AG04450 (cell line): ENCODE measurements around the gene LACRT. TPM values are rescaled to one million over a fixed set of nuclear protein-coding genes. Genes with fewer than 3 reads are reported as not detected.

ENCODE experiments used
- CTCF ChIA-PET: fragments of 300-600, 350-600 bp; formaldehyde crosslinking; extraction: SDS; loops from one replicate; lab custom pipeline; 2022; ENCODE audit warnings: antibody characterized with exemption, inconsistent platforms; lab: Charles Lee
- POLR2A ChIA-PET: fragments of 350-600 bp; formaldehyde crosslinking; extraction: SDS; loops from one replicate; lab custom pipeline; 2021; ENCODE audit warnings: antibody characterized with exemption, inconsistent platforms; lab: Yijun Ruan, JAX
- DNase-seq: peaks from one replicate; pipeline ENCODE4 v3.0.0-alpha.2; 2011; ENCODE audit warnings: low read depth, low spot score
- H3K27ac ChIP-seq: one replicate; pipeline ENCODE4 v1.5.1; 2012; ENCODE audit warnings: low read depth, low read length, control low read depth
- H3K27me3 ChIP-seq: one replicate; pipeline ENCODE4 v1.6.0; 2012; ENCODE audit warnings: low read length; ENCODE audit not compliant: control insufficient read depth, insufficient read depth
- H3K4me3 ChIP-seq: 2 replicates; pipeline ENCODE4 v1.5.1; 2011; ENCODE audit warnings: mild to moderate bottlenecking, low read depth, low read length, control low read depth
- H3K9me3 ChIP-seq: 2 replicates; pipeline ENCODE4 v1.5.1; 2012; ENCODE audit warnings: low read length; ENCODE audit not compliant: control insufficient read depth, insufficient read depth
- CTCF ChIP-seq: IDR thresholded peaks from 2 replicates; pipeline ENCODE4 v1.5.1; 2011; ENCODE audit warnings: low read depth, low read length, control low read depth, inconsistent platforms
- polyA plus RNA-seq: library from polyadenylated mRNA; depleted of rRNA; stranded (reverse); fragments of >200 nt; gene quantifications from 2 replicates; pipeline ENCODE4 v1.2.3, GENCODE V29; 2011

Gene LACRT
- polyA plus RNA-seq, 1 experiment, result not detected

DNA sequence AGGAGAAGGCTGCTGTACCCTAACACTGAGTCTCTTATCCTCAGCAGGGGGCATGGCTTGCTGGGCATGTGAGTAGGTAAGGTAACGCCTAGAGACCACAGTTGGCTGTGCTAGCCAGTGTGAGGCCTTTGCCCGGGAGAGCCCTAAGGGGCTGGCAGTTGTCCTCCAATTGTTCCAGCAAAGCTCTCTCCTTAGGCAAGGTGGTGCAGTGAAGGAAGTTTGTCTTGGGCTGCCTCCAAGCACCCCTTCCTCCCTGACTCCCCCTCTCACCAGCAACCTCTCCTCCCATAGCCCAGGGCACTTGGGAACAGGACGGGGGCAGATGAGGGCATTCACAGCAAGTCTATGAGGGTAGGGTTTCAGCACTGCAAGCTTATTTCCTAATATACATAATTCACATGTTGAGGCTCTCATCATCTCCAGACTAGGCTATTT lies 23.0 kb downstream of the LACRT start:
- ChIA-PET CTCF (no interaction called here), POLR2A (no interaction called here)
- H3K27ac ChIP-seq, result no peak overlapping the region

DNA sequence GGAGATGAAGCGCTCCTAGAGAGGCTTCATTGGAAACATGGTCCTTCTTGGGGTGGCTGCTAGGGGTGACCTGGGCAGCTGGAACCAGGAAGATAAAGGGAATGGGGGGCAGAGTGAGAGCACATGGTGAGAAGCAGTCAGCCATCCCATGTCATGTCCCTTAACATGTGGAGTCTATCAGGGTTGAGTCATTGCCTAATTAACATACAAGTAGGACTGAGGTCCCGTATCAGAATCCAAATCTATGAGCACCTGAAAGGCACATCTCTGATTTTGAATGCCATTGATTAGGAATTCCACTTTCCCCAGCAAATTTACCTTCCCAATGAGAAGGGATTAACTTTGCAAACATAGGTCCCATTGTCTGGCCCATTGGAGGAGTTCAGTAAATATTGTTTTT lies 25.9 kb downstream of the LACRT start:
- Histone ChIP-seq H3K9me3 (no peaks in the 10 kb centered on the region), H3K27me3 (peaks cover 3% of the 10 kb centered on the region), H3K4me3 (no peak overlapping the region), H3K27ac (no peak overlapping the region)
- no peak for TF ChIP-seq CTCF
- no peak for DNase-seq
- ChIA-PET CTCF (interaction anchor here (0.9 kb wide), 1 partner anchor 12 kb away, joined by 3 read pairs; no protein-coding TSS in a partner anchor), POLR2A (no interaction called here)

More for the DNA sequence above, 23.0 kb downstream of the LACRT start:
- Histone ChIP-seq H3K4me3 (no peak overlapping the region), H3K9me3 (no peaks in the 10 kb centered on the region), H3K27me3 (peaks cover 6% of the 10 kb centered on the region)
- TF ChIP-seq CTCF, result no peak
- DNase-seq, result no peak

DNA sequence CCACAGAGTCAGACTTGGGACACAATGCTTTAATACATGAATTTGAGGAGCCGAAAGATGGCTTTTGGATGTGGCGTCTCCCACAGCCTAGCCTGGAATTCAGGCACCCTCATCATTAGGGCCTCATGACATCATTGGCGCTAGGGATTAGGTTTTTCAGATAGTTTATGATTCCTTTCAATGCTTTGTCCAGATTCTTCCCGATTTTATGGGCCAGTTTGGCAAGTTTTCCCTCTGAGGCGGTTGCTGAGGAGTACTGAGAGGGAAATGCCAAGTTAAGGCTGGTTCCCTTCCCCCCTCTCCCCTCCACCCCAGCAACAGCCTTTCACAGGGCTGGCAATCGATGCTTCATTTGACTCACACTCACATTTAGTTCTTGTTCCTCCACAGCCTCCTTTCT lies 26.5 kb downstream of the LACRT start:
- TF ChIP-seq CTCF, result no peak
- ChIA-PET CTCF (no interaction called here), POLR2A (no interaction called here)
- Histone ChIP-seq H3K4me3 (no peak overlapping the region), H3K27me3 (peaks cover 3% of the 10 kb centered on the region), H3K9me3 (no peaks in the 10 kb centered on the region), H3K27ac (no peak overlapping the region)
- DNase-seq, result no peak

GRCh38 chr12:54606556-54606955 lies 28.1 kb downstream of the LACRT start:
- ChIA-PET CTCF (interaction anchor here (2.9 kb wide), 1 partner anchor 10 kb away, joined by 10 read pairs; no protein-coding TSS in a partner anchor), POLR2A (no interaction called here)
- Histone ChIP-seq H3K27me3 (peaks cover 3% of the 10 kb centered on the region), H3K9me3 (no peaks in the 10 kb centered on the region), H3K4me3 (no peak overlapping the region), H3K27ac (no peak overlapping the region)
- no peak for DNase-seq
- TF ChIP-seq CTCF, result no peak

- ChIA-PET CTCF (interaction anchor here (0.6 to 2.9 kb wide), 2 partner anchors 9 to 108 kb away, joined by 5 to 10 read pairs; no protein-coding TSS in a partner anchor), POLR2A (no interaction called here)
- H3K4me3 ChIP-seq, result no peak overlapping the region
- no peaks in the 10 kb centered on the region for H3K9me3 ChIP-seq
- no peak overlapping the region for H3K27ac ChIP-seq
- TF ChIP-seq CTCF, result no peak
- DNase-seq, result no peak
- peaks cover 6% of the 10 kb centered on the region for H3K27me3 ChIP-seq
These were observed 29.3 kb downstream of the LACRT start for GRCh38 chr12:54605138-54605970.
